ENCODE measurements around the gene THYN1.

Gene THYN1

GRCh38 chr11:134275188-134275533 is 22.0 kb upstream of the THYN1 start (continued):
- TF ChIP-seq, protein P1, sequence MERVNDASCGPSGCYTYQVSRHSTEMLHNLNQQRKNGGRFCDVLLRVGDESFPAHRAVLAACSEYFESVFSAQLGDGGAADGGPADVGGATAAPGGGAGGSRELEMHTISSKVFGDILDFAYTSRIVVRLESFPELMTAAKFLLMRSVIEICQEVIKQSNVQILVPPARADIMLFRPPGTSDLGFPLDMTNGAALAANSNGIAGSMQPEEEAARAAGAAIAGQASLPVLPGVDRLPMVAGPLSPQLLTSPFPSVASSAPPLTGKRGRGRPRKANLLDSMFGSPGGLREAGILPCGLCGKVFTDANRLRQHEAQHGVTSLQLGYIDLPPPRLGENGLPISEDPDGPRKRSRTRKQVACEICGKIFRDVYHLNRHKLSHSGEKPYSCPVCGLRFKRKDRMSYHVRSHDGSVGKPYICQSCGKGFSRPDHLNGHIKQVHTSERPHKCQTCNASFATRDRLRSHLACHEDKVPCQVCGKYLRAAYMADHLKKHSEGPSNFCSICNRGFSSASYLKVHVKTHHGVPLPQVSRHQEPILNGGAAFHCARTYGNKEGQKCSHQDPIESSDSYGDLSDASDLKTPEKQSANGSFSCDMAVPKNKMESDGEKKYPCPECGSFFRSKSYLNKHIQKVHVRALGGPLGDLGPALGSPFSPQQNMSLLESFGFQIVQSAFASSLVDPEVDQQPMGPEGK (CRISPR knock-in tag; IDR thresholded peaks at IDR 0.05; ENCODE audit: borderline replicate concordance), result no peak

GRCh38 chr11:134273317-134273712 is 20.2 kb upstream of the THYN1 start:
- no peak for ATAC-seq
- TF ChIP-seq OSR1 (CRISPR knock-in tag; IDR thresholded peaks at IDR 0.05) (no peak), GLIS3 (CRISPR knock-in tag; IDR thresholded peaks at IDR 0.05) (no peak), TOX (CRISPR knock-in tag; IDR thresholded peaks at IDR 0.05; ENCODE audit: borderline replicate concordance) (no peak), SNAI2 (CRISPR knock-in tag; IDR thresholded peaks at IDR 0.05) (no peak), ZFP30 (CRISPR knock-in tag; IDR thresholded peaks at IDR 0.05) (no peak), ZFP3 (CRISPR knock-in tag; IDR thresholded peaks at IDR 0.05) (no peak), TSHZ2 (CRISPR knock-in tag; IDR thresholded peaks at IDR 0.05) (no peak), ARNTL (CRISPR knock-in tag; IDR thresholded peaks at IDR 0.05; ENCODE audit: borderline replicate concordance, low read depth) (no peak), ZNF70 (CRISPR knock-in tag; IDR thresholded peaks at IDR 0.05) (no peak), ZC3H10 (CRISPR knock-in tag; IDR thresholded peaks at IDR 0.05) (no peak), ZNF8 (CRISPR knock-in tag; IDR thresholded peaks at IDR 0.05) (no peak)
- TF ChIP-seq, protein P2, sequence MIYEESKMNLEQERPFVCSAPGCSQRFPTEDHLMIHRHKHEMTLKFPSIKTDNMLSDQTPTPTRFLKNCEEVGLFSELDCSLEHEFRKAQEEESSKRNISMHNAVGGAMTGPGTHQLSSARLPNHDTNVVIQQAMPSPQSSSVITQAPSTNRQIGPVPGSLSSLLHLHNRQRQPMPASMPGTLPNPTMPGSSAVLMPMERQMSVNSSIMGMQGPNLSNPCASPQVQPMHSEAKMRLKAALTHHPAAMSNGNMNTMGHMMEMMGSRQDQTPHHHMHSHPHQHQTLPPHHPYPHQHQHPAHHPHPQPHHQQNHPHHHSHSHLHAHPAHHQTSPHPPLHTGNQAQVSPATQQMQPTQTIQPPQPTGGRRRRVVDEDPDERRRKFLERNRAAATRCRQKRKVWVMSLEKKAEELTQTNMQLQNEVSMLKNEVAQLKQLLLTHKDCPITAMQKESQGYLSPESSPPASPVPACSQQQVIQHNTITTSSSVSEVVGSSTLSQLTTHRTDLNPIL (CRISPR knock-in tag; IDR thresholded peaks at IDR 0.05; ENCODE audit: low read depth), result no peak
- TF ChIP-seq, protein P3, sequence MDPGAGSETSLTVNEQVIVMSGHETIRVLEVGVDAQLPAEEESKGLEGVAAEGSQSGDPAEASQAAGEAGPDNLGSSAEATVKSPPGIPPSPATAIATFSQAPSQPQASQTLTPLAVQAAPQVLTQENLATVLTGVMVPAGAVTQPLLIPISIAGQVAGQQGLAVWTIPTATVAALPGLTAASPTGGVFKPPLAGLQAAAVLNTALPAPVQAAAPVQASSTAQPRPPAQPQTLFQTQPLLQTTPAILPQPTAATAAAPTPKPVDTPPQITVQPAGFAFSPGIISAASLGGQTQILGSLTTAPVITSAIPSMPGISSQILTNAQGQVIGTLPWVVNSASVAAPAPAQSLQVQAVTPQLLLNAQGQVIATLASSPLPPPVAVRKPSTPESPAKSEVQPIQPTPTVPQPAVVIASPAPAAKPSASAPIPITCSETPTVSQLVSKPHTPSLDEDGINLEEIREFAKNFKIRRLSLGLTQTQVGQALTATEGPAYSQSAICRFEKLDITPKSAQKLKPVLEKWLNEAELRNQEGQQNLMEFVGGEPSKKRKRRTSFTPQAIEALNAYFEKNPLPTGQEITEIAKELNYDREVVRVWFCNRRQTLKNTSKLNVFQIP (CRISPR knock-in tag; IDR thresholded peaks at IDR 0.05; ENCODE audit: borderline replicate concordance, low read depth), result no peak
- TF ChIP-seq, protein P1 (CRISPR knock-in tag; IDR thresholded peaks at IDR 0.05; ENCODE audit: borderline replicate concordance), result no peak

DNA sequence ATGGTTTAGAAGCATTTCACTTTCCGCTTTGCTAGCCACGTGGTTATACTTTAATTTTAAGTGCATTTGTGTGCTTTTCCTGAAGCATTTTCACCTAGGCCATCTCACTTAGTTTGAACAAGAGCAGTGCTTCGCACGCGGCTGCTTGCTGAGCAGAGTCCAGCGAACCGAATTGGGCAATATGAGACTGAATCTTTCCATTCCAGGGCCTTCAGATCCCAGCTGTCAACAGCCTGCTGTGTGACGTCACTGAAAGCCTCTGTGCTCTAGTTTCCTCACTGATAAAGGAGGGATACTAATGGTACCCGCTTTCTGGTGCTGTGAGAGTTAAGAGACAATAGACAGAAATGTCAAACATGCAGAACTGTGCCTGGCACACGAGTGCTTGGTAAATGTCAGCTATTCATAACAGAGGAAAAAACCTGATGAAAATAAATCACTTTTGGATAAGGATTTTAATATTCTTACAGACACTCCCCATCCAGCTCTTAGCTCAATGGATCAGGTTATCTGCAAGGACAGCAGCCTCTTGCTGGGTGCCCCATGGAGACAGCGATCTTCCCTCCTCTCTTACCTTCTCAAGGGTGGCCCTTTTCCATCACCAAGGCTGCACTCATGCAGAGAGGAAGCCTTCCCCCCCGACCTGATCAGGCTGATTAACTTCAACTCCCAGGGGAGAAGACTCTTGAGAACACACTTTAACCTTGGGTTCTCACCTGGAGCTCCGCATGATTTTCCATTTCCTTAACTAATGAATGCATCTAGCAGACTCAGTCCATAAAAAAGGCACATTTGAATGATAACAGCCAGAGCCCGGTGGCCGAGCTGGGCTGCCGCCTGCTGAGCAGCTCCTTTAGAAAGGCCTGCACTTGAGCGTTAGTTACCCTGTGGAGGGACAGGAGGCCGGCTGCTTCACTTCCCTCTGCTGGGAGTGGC is 19.5 kb upstream of the THYN1 start:
- no peak for ATAC-seq
- TF ChIP-seq ZFP3 (CRISPR knock-in tag; IDR thresholded peaks at IDR 0.05) (no peak), ZFP30 (CRISPR knock-in tag; IDR thresholded peaks at IDR 0.05) (no peak), CSRNP3 (CRISPR knock-in tag; IDR thresholded peaks at IDR 0.05) (no peak), ESRRG (CRISPR knock-in tag; IDR thresholded peaks at IDR 0.05) (no peak), ZNF70 (CRISPR knock-in tag; IDR thresholded peaks at IDR 0.05) (no peak), ISL1 (CRISPR knock-in tag; IDR thresholded peaks at IDR 0.05) (no peak), BACH2 (CRISPR knock-in tag; IDR thresholded peaks at IDR 0.05; ENCODE audit: borderline replicate concordance) (no peak), ZC3H10 (CRISPR knock-in tag; IDR thresholded peaks at IDR 0.05) (no peak), ZNF565 (CRISPR knock-in tag; conservative IDR thresholded peaks at IDR 0.05; ENCODE audit: low read depth) (no peak), ARNTL (CRISPR knock-in tag; IDR thresholded peaks at IDR 0.05; ENCODE audit: borderline replicate concordance, low read depth) (no peak), TOX (CRISPR knock-in tag; IDR thresholded peaks at IDR 0.05; ENCODE audit: borderline replicate concordance) (no peak), CSDC2 (CRISPR knock-in tag; IDR thresholded peaks at IDR 0.05) (no peak), SNAI2 (CRISPR knock-in tag; IDR thresholded peaks at IDR 0.05) (no peak), OSR1 (CRISPR knock-in tag; IDR thresholded peaks at IDR 0.05) (no peak)
- TF ChIP-seq, protein P2 (CRISPR knock-in tag; IDR thresholded peaks at IDR 0.05; ENCODE audit: low read depth), result no peak
- TF ChIP-seq, protein P3 (CRISPR knock-in tag; IDR thresholded peaks at IDR 0.05; ENCODE audit: borderline replicate concordance, low read depth), result no peak

Data from SK-N-SH treated with all-trans-retinoic acid at 6 μM for 48 hours (cell line).